SJCRH30 (cell line): ENCODE data around the gene GGT6. TPM values are rescaled to one million over a fixed set of nuclear protein-coding genes. Genes with fewer than 3 reads are reported as not detected.

Experiments
- DNase-seq, 2 experiments: peaks; one replicate each; pipeline ENCODE4 v3.0.0-alpha.2; 2015 to 2020
- H3K27ac ChIP-seq: fragments of 250-450 bp; sonication (Bioruptor Pico); 2 replicates; pipeline ENCODE4 v1.5.1; 2020; ENCODE audit warnings: mild to moderate bottlenecking, moderate library complexity
- H3K27me3 ChIP-seq: fragments of 250-450 bp; sonication (Bioruptor Pico); 2 replicates; pipeline ENCODE4 v1.5.1; 2020; ENCODE audit warnings: mild to moderate bottlenecking, moderate library complexity
- H3K36me3 ChIP-seq: fragments of 250-450 bp; sonication (Bioruptor Pico); 2 replicates; pipeline ENCODE4 v1.5.1; 2020; ENCODE audit warnings: mild to moderate bottlenecking, moderate library complexity
- H3K4me1 ChIP-seq: fragments of 250-450 bp; sonication (Bioruptor Pico); 2 replicates; pipeline ENCODE4 v1.5.1; 2020; ENCODE audit warnings: mild to moderate bottlenecking, moderate library complexity
- H3K4me3 ChIP-seq: fragments of 250-450 bp; sonication (Bioruptor Pico); 2 replicates; pipeline ENCODE4 v1.5.1; 2020; ENCODE audit warnings: mild to moderate bottlenecking, moderate library complexity
- H3K9me3 ChIP-seq: fragments of 250-450 bp; sonication (Bioruptor Pico); replicated peaks from 2 replicates; pipeline ENCODE4 v1.5.1; 2020; ENCODE audit warnings: mild to moderate bottlenecking, moderate library complexity
- total RNA-seq: library from RNA; depleted of rRNA; stranded (reverse); fragments of >200 nt; shearing (Covaris generic); gene quantifications from 2 replicates; pipeline ENCODE4 v1.2.3, GENCODE V29; 2014

The GGT6 gene
- total RNA-seq, 1 experiment from 2014 or later, result not detected

DNA sequence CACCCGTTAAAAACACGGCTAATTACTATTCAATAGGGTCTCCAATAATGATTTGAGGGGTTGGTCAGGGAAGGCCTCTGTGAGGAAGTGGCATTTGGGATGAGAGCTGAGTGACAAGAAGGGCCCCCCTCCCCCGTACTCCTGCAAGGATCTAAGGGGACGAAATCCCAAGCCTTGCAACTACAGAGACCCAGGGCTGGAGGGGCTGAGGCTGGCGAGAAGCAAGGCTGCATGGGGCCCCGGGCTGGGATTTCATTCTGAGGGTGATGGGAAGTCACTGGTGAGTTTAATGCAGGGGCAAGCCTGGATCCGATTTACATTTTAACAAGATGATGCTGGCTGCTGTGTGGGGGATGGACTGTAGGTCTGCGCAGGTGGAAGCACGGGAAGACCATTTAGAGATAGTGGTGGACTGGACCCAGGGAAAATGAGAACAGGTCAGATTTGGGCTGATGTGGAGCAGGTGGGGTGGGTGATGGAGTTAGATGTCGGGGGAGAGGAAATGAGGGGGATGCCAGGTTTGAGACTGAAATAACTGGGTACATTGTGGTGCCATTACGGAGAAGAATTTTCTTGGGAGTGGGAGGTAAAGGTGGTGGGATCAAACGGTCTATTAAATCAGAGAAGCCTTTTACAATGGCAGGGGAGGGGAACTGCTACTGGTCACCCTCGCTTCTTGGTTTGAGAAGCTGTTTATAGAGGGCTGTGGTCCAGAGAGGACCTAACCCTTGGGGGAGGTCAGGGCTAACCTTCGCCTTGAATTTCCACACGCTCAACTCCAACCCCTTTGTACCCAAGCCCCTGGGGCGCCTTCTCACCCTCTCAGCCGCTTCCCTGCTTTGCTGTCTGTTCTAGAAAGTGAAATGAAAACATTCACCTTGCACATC is 4.3 kb downstream of the GGT6 start:
- DNase-seq, result no peak
- Histone ChIP-seq H3K36me3 (peaks cover 3% of the 10 kb centered on the region; the same call in 1 of the 2 replicates), H3K4me1 (no peaks in the 10 kb centered on the region), H3K4me3 (peak overlapping the region; percentile 72), H3K27ac (peak overlapping the region; percentile 39; the same call in 1 of the 2 replicates), H3K27me3 (no peaks in the 10 kb centered on the region), H3K9me3 (no peaks in the 10 kb centered on the region)

DNA sequence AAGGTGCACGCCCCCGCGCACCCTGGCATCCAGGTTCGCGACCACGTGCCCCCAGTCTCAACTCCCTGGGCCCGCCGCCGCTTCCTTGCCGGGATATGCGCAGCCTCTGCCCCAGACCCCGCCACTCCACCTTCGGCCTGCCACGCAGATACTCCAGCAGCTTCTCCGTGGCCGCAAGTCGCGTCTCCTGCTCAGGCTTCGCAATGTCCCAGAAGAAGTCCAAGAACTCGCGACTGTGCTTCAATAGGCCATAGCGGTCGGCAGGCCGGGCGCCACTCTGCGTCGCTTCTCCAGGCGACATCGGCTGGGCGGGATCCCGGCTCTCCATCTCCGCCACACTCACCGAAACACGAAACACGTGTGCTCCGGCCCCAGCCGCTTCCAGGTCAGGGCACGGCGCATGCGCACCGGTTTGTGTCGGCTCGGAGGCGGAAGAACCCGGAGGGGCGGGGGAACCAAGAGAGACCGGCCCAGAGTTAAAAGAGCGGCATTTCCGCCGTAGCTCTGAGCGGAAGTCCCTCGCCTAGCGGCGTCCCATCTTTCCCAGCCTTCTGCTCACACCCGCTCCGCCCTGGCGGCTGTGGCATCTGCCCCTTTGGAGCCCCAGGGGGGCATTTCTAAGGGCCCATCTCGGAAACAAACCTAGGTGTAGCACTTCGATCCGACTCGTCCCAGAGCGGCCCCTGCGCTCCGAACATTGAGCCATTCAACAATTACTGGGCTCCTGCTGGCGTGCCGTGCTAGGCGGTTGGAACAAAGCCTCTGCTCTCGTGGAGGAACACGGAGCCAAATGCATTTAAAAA is 5.2 kb downstream of the GGT6 start, which contains the start of gene MYBBP1A:
TSS of gene MYBBP1A (minus strand) at position 388 of the 803 bp plus-strand sequence. CDS start at position 328, 60 bp downstream.
- peaks cover 7% of the 10 kb centered on the region; the same call in 1 of the 2 replicates for H3K36me3 ChIP-seq
- H3K4me3 ChIP-seq, result peak within 1 kb of the TSS; percentile 72
- peak within 1 kb of the TSS; percentile 39; the same call in 1 of the 2 replicates for H3K27ac ChIP-seq

DNA sequence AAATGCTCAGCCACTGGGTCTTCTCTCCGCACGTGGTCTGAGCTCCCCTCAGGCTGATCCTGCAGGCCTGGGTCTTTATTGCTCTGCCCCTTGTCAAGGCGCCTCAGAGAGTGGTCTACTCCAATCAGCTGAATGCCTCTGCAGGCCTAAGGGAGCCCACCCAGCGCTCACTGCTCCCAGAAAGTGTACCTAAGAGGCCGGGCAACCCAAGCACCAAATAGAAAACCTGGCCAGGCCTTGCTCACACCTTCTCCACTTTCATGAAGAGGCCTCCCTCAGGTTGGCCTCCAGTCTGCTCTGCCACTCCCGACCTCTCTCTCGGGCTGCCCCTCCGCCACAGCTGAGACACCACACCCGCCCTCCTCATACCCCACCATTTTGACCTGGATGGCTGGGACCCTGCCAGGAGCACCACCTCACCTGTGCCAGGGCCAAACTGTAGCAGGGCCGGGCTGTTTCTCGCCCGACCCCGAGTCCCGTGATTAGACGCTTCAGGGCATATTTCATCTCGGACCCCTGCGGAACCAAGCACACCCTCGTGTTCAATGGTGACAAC is 5.9 kb downstream of the GGT6 start:
- Histone ChIP-seq H3K27ac (no peak overlapping the region; the same call in 1 of the 2 replicates), H3K4me1 (no peaks in the 10 kb centered on the region), H3K9me3 (no peaks in the 10 kb centered on the region), H3K4me3 (peak overlapping the region; percentile 72), H3K36me3 (peaks cover 7% of the 10 kb centered on the region; the same call in 1 of the 2 replicates), H3K27me3 (no peaks in the 10 kb centered on the region)
- DNase-seq, result no peak

More for the DNA sequence above, 5.2 kb downstream of the GGT6 start, which contains the start of gene MYBBP1A:
- H3K9me3 ChIP-seq, result no peaks in the 10 kb centered on the region
- peak; percentile 93 for DNase-seq
- no peaks in the 10 kb centered on the region for H3K27me3 ChIP-seq
- H3K4me1 ChIP-seq, result no peaks in the 10 kb centered on the region

DNA sequence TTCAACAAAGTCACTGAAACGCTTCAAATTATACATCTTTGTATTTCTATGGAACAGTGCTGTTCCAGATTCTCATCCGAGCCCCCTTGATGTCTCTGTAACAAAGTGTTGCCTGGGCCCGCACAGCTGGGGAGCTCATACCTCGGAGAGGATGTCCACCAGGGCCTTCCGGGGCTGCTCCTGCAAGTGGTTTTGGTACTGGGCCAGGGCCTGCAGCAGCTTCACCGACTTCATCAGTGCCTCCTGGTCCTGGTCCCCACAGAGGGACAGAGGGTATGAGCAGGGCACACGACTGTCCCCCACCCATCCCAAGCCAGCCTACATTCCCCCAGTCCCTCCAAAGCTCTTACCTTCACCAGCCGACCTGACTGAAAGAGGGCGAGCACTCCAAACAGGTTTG is 6.7 kb downstream of the GGT6 start:
- Histone ChIP-seq H3K9me3 (no peaks in the 10 kb centered on the region), H3K36me3 (peaks cover 7% of the 10 kb centered on the region), H3K4me1 (no peaks in the 10 kb centered on the region), H3K27ac (no peak overlapping the region), H3K27me3 (no peaks in the 10 kb centered on the region), H3K4me3 (no peak overlapping the region)
- DNase-seq, result no peak

DNA sequence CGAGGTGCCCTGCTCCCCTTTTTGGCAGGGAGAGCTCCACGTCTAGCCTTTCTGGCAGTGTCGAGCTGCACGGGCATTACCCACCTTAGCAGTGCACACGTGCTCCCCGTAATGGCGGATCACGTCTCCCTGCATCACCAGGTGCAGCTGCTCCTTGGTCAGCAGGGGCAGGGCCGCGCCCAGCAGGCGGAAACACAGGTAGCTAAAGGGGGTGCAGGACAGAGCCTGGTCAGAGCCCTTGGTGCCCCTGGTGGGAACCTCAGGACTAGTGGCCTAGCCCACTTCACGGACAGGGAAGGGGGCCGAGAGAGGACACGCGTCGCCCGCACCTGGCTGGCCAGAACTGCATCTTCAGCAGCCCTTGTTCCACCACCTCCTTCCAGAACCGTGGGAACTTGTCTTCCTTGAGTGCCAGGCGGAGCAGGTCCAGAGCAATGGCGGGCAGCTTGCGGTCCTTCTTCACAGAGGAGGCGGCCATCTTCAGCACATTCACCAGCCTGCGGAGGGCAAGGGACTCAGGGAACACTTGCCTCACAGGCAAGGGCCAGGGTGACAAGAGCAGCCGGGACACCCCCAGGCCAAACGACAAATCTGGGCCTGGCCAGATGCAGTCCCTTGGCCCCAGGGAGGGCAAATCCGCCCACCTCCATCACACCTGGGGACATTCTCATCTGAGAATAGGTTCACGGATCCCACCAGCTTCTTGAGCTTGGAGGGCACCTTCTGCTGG is 8.4 kb downstream of the GGT6 start:
- H3K27ac ChIP-seq, result no peak overlapping the region
- no peak overlapping the region for H3K4me3 ChIP-seq
- no peak for DNase-seq
- H3K4me1 ChIP-seq, result no peaks in the 10 kb centered on the region
- H3K36me3 ChIP-seq, result peaks cover 7% of the 10 kb centered on the region
- H3K9me3 ChIP-seq, result no peaks in the 10 kb centered on the region
- H3K27me3 ChIP-seq, result no peaks in the 10 kb centered on the region

DNA sequence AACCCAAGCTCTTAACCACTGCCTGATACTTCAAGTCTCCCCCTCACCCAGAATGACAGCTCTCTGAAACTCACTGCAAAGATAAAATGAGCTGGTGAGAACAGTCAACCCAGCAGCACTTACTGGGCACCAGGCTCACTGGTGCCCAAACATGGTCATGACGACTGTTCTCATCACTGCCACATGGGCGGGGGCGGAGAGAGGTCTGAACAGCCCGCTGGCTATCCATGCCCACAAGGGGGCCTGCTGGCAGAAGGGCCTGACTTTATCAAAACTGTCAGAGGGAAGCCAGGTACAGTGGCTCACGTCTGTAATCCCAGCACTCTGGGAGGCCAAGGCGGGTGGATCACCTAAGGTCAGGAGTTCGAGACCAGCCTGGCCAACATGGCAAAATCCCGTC is 9.2 kb downstream of the GGT6 start:
- no peaks in the 10 kb centered on the region for H3K9me3 ChIP-seq
- no peak for DNase-seq
- H3K4me1 ChIP-seq, result no peaks in the 10 kb centered on the region
- no peak overlapping the region for H3K4me3 ChIP-seq
- H3K27ac ChIP-seq, result no peak overlapping the region
- no peaks in the 10 kb centered on the region for H3K27me3 ChIP-seq
- H3K36me3 ChIP-seq, result peaks cover 7% of the 10 kb centered on the region

DNA sequence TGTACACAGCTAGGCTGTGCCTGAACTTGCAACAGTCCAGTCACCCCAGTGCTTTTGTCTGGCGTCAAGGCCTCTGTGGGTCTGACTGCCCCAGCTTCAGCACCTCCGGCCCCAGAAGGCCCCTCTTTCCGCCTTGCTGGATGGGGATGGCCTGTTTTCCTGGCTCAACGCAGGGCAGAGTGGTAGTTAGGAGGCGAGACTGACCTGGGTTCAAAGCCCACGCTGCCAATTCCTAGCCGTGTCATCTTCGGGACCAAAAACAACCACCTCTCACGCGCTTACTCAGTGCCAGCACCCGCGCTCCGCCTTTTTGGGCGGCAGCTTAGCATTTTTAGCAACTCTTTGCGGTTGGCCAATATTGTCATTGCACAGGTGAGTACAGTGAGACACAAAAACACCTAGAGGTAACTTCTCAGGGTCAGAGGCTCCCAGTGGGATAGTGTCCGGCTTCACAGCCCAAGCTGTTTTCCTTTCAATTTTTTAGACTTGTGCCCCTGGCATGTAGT is 9.8 kb downstream of the GGT6 start:
- H3K27me3 ChIP-seq, result no peaks in the 10 kb centered on the region

DNA sequence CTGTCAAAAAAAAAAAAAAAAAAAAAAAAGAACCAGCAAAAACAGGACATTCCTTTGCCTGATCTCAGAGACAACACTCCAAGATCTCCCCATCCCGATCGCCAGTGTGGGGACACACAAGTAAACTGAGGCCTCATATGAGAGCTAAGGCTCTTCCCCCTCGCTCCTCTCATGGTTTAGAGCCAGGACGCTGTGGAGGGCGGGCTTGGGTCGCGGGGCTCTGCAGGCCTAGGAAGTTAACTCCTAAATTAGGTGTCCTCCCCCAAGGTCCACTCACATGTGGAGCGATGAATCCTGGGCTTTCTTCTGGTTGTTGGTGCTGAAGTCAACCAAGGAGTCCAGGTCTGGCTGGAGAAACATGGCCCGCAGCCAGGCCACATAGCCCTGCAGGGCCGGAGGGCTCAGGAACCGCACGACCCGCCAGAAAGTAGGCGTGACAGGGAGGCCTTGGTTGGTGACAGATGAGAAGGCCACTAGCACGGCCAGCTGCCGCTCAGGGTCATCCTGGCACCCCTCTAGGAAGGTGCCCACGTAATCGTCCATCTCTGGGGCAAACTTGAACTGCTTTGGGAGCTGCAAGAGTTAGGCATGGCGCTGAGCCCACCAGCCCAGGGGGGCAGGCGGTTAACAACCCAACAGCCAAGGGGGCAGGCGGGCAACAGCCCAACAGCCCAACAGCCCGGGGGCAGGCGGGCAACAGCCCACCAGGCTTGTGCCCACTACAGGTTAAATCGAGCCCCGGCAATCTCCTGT is 10.4 kb downstream of the GGT6 start:
- Histone ChIP-seq H3K4me1 (no peaks in the 10 kb centered on the region), H3K4me3 (no peak overlapping the region), H3K27ac (no peak overlapping the region), H3K9me3 (no peaks in the 10 kb centered on the region), H3K36me3 (peaks cover 7% of the 10 kb centered on the region), H3K27me3 (no peaks in the 10 kb centered on the region)
- DNase-seq, result no peak

More for the DNA sequence above, 9.8 kb downstream of the GGT6 start:
- Histone ChIP-seq H3K4me1 (no peaks in the 10 kb centered on the region), H3K36me3 (peaks cover 7% of the 10 kb centered on the region), H3K9me3 (no peaks in the 10 kb centered on the region), H3K27ac (no peak overlapping the region), H3K4me3 (no peak overlapping the region)
- DNase-seq, result no peak

DNA sequence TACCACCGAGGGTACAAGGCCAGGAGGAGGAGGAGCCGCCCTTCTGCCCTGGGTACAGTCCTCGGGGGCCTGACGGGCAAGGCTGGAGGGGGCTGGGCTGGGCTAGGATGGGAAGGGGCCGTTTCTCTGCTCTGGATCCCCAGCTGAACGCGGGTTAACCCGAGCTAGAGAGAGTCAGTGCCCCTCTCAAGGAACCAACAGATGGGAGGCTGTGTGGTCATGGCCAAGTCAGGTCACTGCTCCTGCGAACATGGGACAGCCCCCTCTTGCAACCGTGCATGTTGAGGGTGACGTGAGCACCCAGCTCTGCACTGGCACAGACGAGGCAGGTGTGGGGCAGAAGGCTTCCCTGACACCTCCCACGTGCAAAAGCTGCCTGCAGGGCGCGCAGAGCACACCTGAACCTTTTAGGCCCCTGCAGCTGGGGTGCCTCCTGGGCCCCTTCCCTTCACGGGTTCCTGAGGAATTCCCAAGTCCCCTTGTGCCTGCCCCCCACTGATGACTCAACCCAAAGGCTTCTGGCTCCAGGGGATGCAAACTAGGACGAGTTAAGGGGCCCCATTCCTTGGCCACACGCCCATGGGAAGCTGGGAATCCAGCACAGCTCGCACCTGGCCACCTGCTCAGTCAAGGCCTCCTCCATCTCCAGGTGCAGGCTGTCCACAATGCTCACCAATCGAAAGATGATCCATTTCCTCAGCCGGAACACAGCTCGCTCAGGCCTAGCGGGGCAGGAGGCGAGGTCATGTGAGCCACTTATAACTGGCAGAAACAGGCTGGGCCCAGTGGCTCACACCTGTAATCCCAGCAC is 11.5 kb downstream of the GGT6 start:
- DNase-seq, result no peak
- H3K36me3 ChIP-seq, result peaks cover 7% of the 10 kb centered on the region
- H3K4me3 ChIP-seq, result no peak overlapping the region

DNA sequence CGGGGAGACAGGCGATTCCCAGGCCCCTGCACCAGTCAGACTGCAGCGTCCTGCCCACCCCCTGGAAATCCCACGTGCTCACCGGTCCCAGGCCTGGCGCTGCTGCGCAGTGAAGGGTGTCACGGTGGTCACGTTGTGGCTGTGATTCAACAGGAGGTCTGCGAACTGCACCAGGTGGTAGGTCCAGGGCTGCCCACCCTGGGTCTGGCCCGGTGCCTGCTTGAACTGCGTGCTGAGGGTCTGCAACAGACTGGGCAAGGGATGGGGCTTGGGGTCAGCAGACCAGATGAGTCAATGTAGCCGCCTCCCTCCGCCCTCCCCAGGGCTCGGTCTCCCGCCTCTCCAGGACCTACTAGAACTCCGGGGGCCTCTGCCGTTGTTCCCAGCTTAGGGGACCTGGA is 12.3 kb downstream of the GGT6 start:
- Histone ChIP-seq H3K27ac (no peak overlapping the region), H3K36me3 (peaks cover 7% of the 10 kb centered on the region), H3K4me1 (no peaks in the 10 kb centered on the region), H3K9me3 (no peaks in the 10 kb centered on the region), H3K4me3 (no peak overlapping the region), H3K27me3 (no peaks in the 10 kb centered on the region)
- no peak for DNase-seq

More for the DNA sequence above, 11.5 kb downstream of the GGT6 start:
- Histone ChIP-seq H3K27ac (no peak overlapping the region), H3K4me1 (no peaks in the 10 kb centered on the region), H3K9me3 (no peaks in the 10 kb centered on the region), H3K27me3 (no peaks in the 10 kb centered on the region)

DNA sequence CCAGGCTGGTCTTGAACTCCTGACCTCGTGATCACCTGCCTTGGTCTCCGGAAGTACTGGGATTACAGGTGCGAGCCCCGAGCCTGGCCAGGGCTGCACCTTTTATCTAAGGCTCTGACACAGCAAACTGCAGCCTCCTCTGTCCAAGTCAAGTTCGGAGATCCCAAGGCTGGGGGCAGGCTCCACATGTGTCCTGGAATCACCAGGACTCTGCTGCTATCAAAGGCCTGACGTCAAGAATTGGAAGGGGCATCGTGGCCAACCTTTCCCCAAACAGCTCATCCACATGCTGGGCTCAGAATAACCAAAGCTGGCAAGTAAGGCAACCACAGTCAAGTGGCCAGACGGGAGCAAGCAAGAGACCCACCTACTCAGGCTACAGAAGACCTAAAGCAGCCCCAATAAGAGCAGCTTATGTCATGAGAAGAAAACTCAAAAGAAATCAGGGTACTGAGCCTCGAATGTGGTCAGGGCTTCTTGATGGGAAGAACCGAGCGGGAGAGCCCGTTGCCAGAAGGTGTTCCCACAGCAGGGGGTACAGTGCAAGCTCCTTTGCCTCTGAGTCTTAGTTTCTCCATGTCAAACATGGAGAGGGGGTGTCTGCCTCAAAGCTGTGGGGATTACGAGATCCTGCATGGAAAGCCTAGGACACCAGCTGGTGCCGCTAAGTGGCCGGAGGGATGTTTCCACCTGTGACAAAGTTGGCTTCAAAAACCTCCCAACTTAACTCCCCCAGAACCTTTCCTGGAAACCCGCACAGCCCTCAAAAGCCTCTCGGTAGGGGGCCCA is 13.1 kb downstream of the GGT6 start:
- peaks cover 7% of the 10 kb centered on the region for H3K36me3 ChIP-seq
- no peak for DNase-seq
- H3K9me3 ChIP-seq, result no peaks in the 10 kb centered on the region
- H3K27me3 ChIP-seq, result no peaks in the 10 kb centered on the region
- no peak overlapping the region for H3K27ac ChIP-seq
- no peaks in the 10 kb centered on the region for H3K4me1 ChIP-seq
- H3K4me3 ChIP-seq, result no peak overlapping the region

DNA sequence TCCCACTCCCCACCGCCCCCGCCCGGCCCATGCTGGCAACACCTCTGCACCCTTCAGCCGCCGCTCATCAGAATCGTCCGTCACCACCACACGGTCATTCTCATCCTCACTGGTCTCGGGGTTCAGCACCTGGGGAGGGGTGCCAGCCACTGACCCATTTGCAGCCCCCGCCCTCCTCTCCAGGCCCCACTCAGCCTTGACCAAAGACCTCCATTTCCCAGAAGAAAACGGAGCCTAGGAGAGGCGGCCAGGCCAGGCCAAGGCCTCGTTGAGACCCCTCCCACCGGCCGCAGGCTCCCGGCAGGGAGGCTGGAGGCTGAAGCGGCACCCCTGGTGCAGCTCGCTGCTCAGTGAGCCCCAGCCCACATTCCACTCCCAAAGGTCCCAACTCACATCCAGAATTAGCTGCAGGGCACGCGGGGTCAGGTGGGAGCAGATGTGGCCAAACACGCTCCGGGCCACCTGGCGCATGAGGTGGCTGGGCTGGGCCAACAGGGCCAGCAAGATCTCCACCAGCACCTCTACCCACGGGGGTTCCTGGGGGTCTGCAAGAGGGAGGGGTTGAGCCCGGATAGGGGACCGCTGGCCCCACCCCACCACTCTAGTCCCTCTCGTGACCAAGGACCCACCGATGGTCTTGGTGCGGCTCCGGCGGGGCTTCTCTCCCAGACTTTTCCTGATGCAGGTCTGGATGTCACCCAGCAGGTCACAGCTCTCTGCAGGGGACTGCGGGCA is 15.0 kb downstream of the GGT6 start:
- H3K4me3 ChIP-seq, result no peak overlapping the region
- H3K4me1 ChIP-seq, result no peaks in the 10 kb centered on the region
- no peak for DNase-seq
- no peaks in the 10 kb centered on the region for H3K9me3 ChIP-seq
- no peaks in the 10 kb centered on the region; the same call in none of the 2 replicates for H3K36me3 ChIP-seq
- H3K27ac ChIP-seq, result no peak overlapping the region
- H3K27me3 ChIP-seq, result no peaks in the 10 kb centered on the region
